Adrenal gland (tissue), 12 donors: ENCODE measurements around the gene HOXA3. TPM values are rescaled to one million over a fixed set of nuclear protein-coding genes. Genes with fewer than 3 reads are reported as not detected.

ENCODE experiments used
- DNase-seq, 7 donors: peaks; one replicate each; pipeline ENCODE4 v3.0.0-alpha.2; 2019 to 2020
- H3K27ac ChIP-seq, 5 donors: fragments of 200-600 bp; sonication (generic) in 4 of 5; 1 replicate in 3 of 5; 2 replicates in 2 of 5; pipeline versions ENCODE4 v1.5.1 to v1.8.0; 2016 to 2020; ENCODE audit warnings: mild to moderate bottlenecking in 1 of 5
- H3K27me3 ChIP-seq: fragments of 200-600 bp; 2 replicates; pipeline ENCODE4 v1.8.0; 2021
- H3K36me3 ChIP-seq, 2 donors: fragments of 200-600 bp; replicated peaks in 1 of 2; 1 replicate in 1 of 2; 2 replicates in 1 of 2; pipeline versions ENCODE4 v1.5.1 to v1.8.0; 2018 to 2022
- H3K4me1 ChIP-seq, 2 donors: fragments of 200-600 bp; replicated peaks in 1 of 2; 1 replicate in 1 of 2; 2 replicates in 1 of 2; pipeline versions ENCODE4 v1.5.1 to v1.8.0; 2018 to 2021
- H3K4me3 ChIP-seq, 4 donors: fragments of 200-600 bp; sonication (generic) in 3 of 4; one replicate each; pipeline ENCODE4 v1.5.1; 2016 to 2018
- H3K9me3 ChIP-seq, 3 donors: fragments of 200-600 bp; sonication (generic) in 1 of 3; replicated peaks in 1 of 3; 1 replicate in 2 of 3; 2 replicates in 1 of 3; pipeline versions ENCODE4 v1.5.1 to v1.8.0; 2016 to 2021
- CTCF ChIP-seq, 6 experiments: fragments of 450-650 bp in 4 of 6; fragments of 200-600 bp in 2 of 6; sonication (generic) in 1 of 6; IDR thresholded peaks; 1 replicate in 5 of 6; 2 replicates in 1 of 6; pipeline versions ENCODE4 v1.5.1 to v1.8.0; 2016 to 2021; ENCODE audit warnings: antibody characterized with exemption in 6 of 6, mild to moderate bottlenecking in 2 of 6, moderate library complexity in 1 of 6
- POLR2A ChIP-seq, 2 donors: fragments of 450-650 bp; IDR thresholded peaks; one replicate each; pipeline ENCODE4 v1.6.1; 2017; ENCODE audit warnings: antibody characterized with exemption in 2 of 2, mild to moderate bottlenecking in 2 of 2, moderate library complexity in 1 of 2
- WGBS, 4 donors: extraction: QIAGEN DNeasy Blood & Tissue Kit in 2 of 4; methylation state at CpG; one replicate each; pipeline versions ENCODE4 v1.1.5 to v1.1.7; 2013 to 2017; 5-methylcytosine and 5-hydroxymethylcytosine counted together
- intact Hi-C, 2 donors: fragments of 100-400 bp; cut with DNase I; formaldehyde crosslinking; loops; one replicate each; pipeline versions ENCODE4 v1.14.1 to v1.15.0; 2022 to 2023
- polyA plus RNA-seq, 3 donors: library from polyadenylated mRNA; stranded (reverse); fragments of 200-250 nt in 2 of 3; fragments of 350-450 nt in 1 of 3; fragmentation: Illumina TruSeq in 1 of 3; extraction: RNeasy Lipid Tissue Mini Kit (QIAGEN cat#74804) in 1 of 3; gene quantifications; one replicate each; pipeline ENCODE4 v1.2.3, GENCODE V29; 2013 to 2014
- total RNA-seq, 9 donors: library from RNA; depleted of rRNA in 4 of 9; stranded (reverse); fragments of >200 nt in 4 of 9; fragments of 120-200 nt in 1 of 9; fragmentation: NEBNext Ultra II Directional in 1 of 9; extraction: Animal tissue kit (Norgen Biotek cat#: 25700) in 1 of 9; gene quantifications; one replicate each; pipeline versions ENCODE4 v1.1.0 to v1.2.4, GENCODE V29; 2013 to 2023
- donor health status: healthy with polysubstance abuse.
- donor health status: Bipolar disorder and iron deficiency.
- donor health status: DM: yes; HTN: yes; CAD: no.
- donor health status: DM: no; HTN: no; CAD: no.
- donor health status: DM: no; HTN: no; CAD: no.
- donor health status: DM: yes; HTN: yes; CAD: no.

Gene HOXA3
- total and polyA plus RNA-seq, 12 donors, result 1.0 to 32.7 (median 3.8) TPM

- Histone ChIP-seq H3K4me3 (no peak overlapping the region), H3K36me3 (no peaks in the 10 kb centered on the region), H3K4me1 (peaks cover 16 to 17% of the 10 kb centered on the region in 2 donors), H3K27me3 (peaks cover 61% of the 10 kb centered on the region), H3K27ac (no peak overlapping the region), H3K9me3 (no peaks in the 10 kb centered on the region)
- no peak for DNase-seq
- intact Hi-C loops, result no loop called here
- WGBS, 4 donors, result 53 to 59% (median 57%) methylated on average over 8 of the region's 8 CpGs
- no peak for TF ChIP-seq CTCF (IDR thresholded peaks at IDR 0.05)
- TF ChIP-seq POLR2A (IDR thresholded peaks at IDR 0.05), result no peak
Observed at GRCh38 chr7:27171325-27171636, 18.9 kb upstream of the HOXA3 start.

- DNase-seq, result no peak
- no peaks in the 10 kb centered on the region for H3K9me3 ChIP-seq
- H3K4me1 ChIP-seq, result peaks cover 16 to 17% of the 10 kb centered on the region in 2 donors
- peaks cover 66% of the 10 kb centered on the region for H3K27me3 ChIP-seq
- intact Hi-C loops, result no loop called here
- no peak overlapping the region for H3K27ac ChIP-seq
- no peaks in the 10 kb centered on the region for H3K36me3 ChIP-seq
- TF ChIP-seq POLR2A (IDR thresholded peaks at IDR 0.05), result no peak
- no peak for TF ChIP-seq CTCF (IDR thresholded peaks at IDR 0.05)
- no peak overlapping the region for H3K4me3 ChIP-seq
- WGBS, 4 donors, result 58 to 66% (median 60%) methylated on average over 11 of the region's 11 CpGs
Observed at GRCh38 chr7:27170426-27171324, 18.3 kb upstream of the HOXA3 start.

GRCh38 chr7:27169658-27170425, 17.5 kb upstream of the HOXA3 start:
- Histone ChIP-seq H3K27ac (no peak overlapping the region), H3K9me3 (no peaks in the 10 kb centered on the region), H3K27me3 (peaks cover 71% of the 10 kb centered on the region), H3K4me3 (no peak overlapping the region), H3K36me3 (no peaks in the 10 kb centered on the region), H3K4me1 (peaks cover 17 to 23% of the 10 kb centered on the region in 2 donors)
- WGBS, 4 donors, result 34 to 49% (median 38%) methylated on average over 16 to 46 of the region's 46 CpGs
- DNase-seq, result peak in 1 of 7 donors; percentile 19
- intact Hi-C loops, result loop anchor here (10.0 kb wide), 3 partner anchors 795 to 1285 kb away; no protein-coding TSS in a partner anchor
- TF ChIP-seq CTCF (IDR thresholded peaks at IDR 0.05) (no peak), POLR2A (IDR thresholded peaks at IDR 0.05) (no peak)

- Histone ChIP-seq H3K36me3 (no peaks in the 10 kb centered on the region), H3K4me1 (peaks cover 8 to 18% of the 10 kb centered on the region in 2 donors), H3K27ac (no peak overlapping the region), H3K27me3 (peaks cover 61% of the 10 kb centered on the region), H3K4me3 (no peak overlapping the region), H3K9me3 (no peaks in the 10 kb centered on the region)
- no peak for TF ChIP-seq POLR2A (IDR thresholded peaks at IDR 0.05)
- no peak for TF ChIP-seq CTCF (IDR thresholded peaks at IDR 0.05)
- 68 to 74% (median 69%) methylated on average over 23 to 25 of the region's 25 CpGs for WGBS, 4 donors
- DNase-seq, result peak in 1 of 7 donors; percentile 19
- intact Hi-C loops, result loop anchor here (10.0 kb wide), 3 partner anchors 794 to 1284 kb away; no protein-coding TSS in a partner anchor
Observed at GRCh38 chr7:27168265-27168947, 16.0 kb upstream of the HOXA3 start.
